SH-SY5Y (cell line): ENCODE measurements around the gene PSMG2.

Experiments
- GATA2 ChIP-seq: IDR thresholded peaks from 2 replicates; pipeline ENCODE4 v1.6.1; 2011; ENCODE audit warnings: mild to moderate bottlenecking, low read depth, low read length
- GATA3 ChIP-seq: IDR thresholded peaks from 2 replicates; pipeline ENCODE4 v1.6.1; 2011; ENCODE audit warnings: low read depth, mild to moderate bottlenecking, low read length, moderate library complexity

DNA sequence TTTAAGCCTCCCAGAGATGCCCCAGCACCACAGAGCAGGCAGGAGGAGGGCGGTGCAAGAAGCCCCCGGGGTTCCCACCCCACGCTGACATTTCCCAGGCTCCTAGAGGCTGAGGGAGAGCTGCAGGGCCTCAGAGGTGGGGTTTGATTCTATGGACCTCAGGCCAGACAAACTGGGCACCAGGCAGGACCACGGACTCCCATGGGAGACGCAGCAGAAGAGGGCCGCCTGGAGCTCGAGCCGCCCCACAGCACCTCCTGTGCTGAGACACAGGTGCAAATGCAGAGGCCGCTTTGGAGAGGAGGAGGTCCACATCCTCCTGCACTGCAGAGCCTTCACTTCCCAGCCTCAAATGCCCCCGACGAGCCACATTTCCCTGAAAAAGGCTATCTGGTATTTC is 62.7 kb downstream of the PSMG2 start:
- TF ChIP-seq GATA3 (no peak), GATA2 (no peak)
